Measurements from ENCODE around the gene ANKRD40.

- TF ChIP-seq ATF3 (CRISPR knock-in tag; conservative IDR thresholded peaks at IDR 0.05) = no peak
- TF ChIP-seq CTCF (IDR thresholded peaks at IDR 0.05) = no peak
- TF ChIP-seq SMAD4 (CRISPR knock-in tag; IDR thresholded peaks at IDR 0.05) = no peak
- TF ChIP-seq FOXP4 (CRISPR knock-in tag; IDR thresholded peaks at IDR 0.05) = no peak
- TF ChIP-seq HMGXB4 (CRISPR knock-in tag; IDR thresholded peaks at IDR 0.05) = no peak
- TF ChIP-seq NR3C1 (CRISPR knock-in tag; conservative IDR thresholded peaks at IDR 0.05; ENCODE audit: low read depth) = no peak
- no peak for TF ChIP-seq FOXK1 (CRISPR knock-in tag; IDR thresholded peaks at IDR 0.05)
- no peak for TF ChIP-seq ATF2 (CRISPR knock-in tag; IDR thresholded peaks at IDR 0.05; ENCODE audit: borderline replicate concordance, low read depth)
- no peak for TF ChIP-seq AFF4 (CRISPR knock-in tag; IDR thresholded peaks at IDR 0.05; ENCODE audit: borderline replicate concordance)
- no peak for TF ChIP-seq TP53 (CRISPR knock-in tag; IDR thresholded peaks at IDR 0.05)
- no peak for TF ChIP-seq MAX (CRISPR knock-in tag; IDR thresholded peaks at IDR 0.05)
- no peak for TF ChIP-seq ETV6 (CRISPR knock-in tag; IDR thresholded peaks at IDR 0.05)
- TF ChIP-seq NFE2L1 (CRISPR knock-in tag; IDR thresholded peaks at IDR 0.05) = no peak
Measured at GRCh38 chr17:50661348-50661747, 46.4 kb downstream of the ANKRD40 start.
